ENCODE data around the gene TSPEAR.
"Not testable (repeated sequence)": the region's sequence is repeated elsewhere in the genome, so short reads cannot be mapped to it uniquely, and the experiment has no call there.

Gene TSPEAR

GRCh38 chr21:44582055-44582454 lies 129.3 kb downstream of the TSPEAR start:
- no peak for DNase-seq

GRCh38 chr21:44581158-44581557 lies 130.2 kb downstream of the TSPEAR start:
- DNase-seq: no peak

GRCh38 chr21:44580231-44580821 lies 131.0 kb downstream of the TSPEAR start, which contains the start of gene KRTAP10-5:
Gene KRTAP10-5, minus strand, starts transcription at chr21:44580604. Its CDS starts 26 bp downstream, at chr21:44580578.
- DNase-seq: not testable (repeated sequence)

GRCh38 chr21:44579833-44580144 lies 131.6 kb downstream of the TSPEAR start:
- DNase-seq: no peak

GRCh38 chr21:44579056-44579832 lies 132.1 kb downstream of the TSPEAR start:
- no peak for DNase-seq

GRCh38 chr21:44578371-44579055 lies 132.9 kb downstream of the TSPEAR start:
- no peak for DNase-seq

- no peak for DNase-seq
These were observed 135.3 kb downstream of the TSPEAR start for GRCh38 chr21:44576025-44576420.

- DNase-seq: no peak
These were observed 135.9 kb downstream of the TSPEAR start for GRCh38 chr21:44575307-44576024.

- no peak for DNase-seq
These were observed 136.7 kb downstream of the TSPEAR start for GRCh38 chr21:44574457-44575306.

- not testable (repeated sequence) for DNase-seq
These were observed 137.5 kb downstream of the TSPEAR start, which contains the start of gene KRTAP10-4 for GRCh38 chr21:44573630-44574456. Gene KRTAP10-4, plus strand, starts transcription at chr21:44573729. Its CDS starts 30 bp downstream, at chr21:44573759.

GRCh38 chr21:44572959-44573583 lies 138.3 kb downstream of the TSPEAR start:
- DNase-seq: no peak

GRCh38 chr21:44571844-44572782 lies 139.3 kb downstream of the TSPEAR start:
- DNase-seq: no peak

- DNase-seq: no peak
These were observed 140.1 kb downstream of the TSPEAR start for GRCh38 chr21:44571296-44571695.

- no peak for DNase-seq
These were observed 141.4 kb downstream of the TSPEAR start for GRCh38 chr21:44569861-44570517.

GRCh38 chr21:44568667-44569556 lies 142.5 kb downstream of the TSPEAR start:
- DNase-seq: no peak

- DNase-seq: no peak
These were observed 143.1 kb downstream of the TSPEAR start for GRCh38 chr21:44568261-44568660.

- no peak for DNase-seq
These were observed 143.7 kb downstream of the TSPEAR start for GRCh38 chr21:44567481-44568171.

All from CD4-positive, alpha-beta T cell treated with Interleukin-12 subunit alpha and Interleukin-12 subunit beta, for 1 hour (primary cell).